H1 (cell line): ENCODE results near the gene BOK. TPM values are rescaled to one million over a fixed set of nuclear protein-coding genes. Genes with fewer than 3 reads are reported as not detected.

ENCODE experiments used
- EZH2 ChIP-seq: fragments of 200-600 bp; sonication (generic); IDR thresholded peaks from 2 replicates; pipeline ENCODE4 v1.7.1; 2012; ENCODE audit warnings: low read depth, mild to moderate bottlenecking, moderate library complexity, low read length, inconsistent platforms; ENCODE audit not compliant: severe bottlenecking
- POU5F1 ChIP-seq: IDR thresholded peaks from 2 replicates; pipeline ENCODE4 v1.6.1; 2011; ENCODE audit warnings: low read depth, mild to moderate bottlenecking, low read length, moderate library complexity
- RAD21 ChIP-seq, 2 experiments: IDR thresholded peaks in 1 of 2; conservative IDR thresholded peaks in 1 of 2; 2 replicates each; pipeline ENCODE4 v1.6.1; 2011; ENCODE audit warnings: low read depth in 2 of 2, low read length in 2 of 2, improper control_type of control experiment in 1 of 2, inconsistent platforms in 1 of 2, mild to moderate bottlenecking in 1 of 2, moderate library complexity in 1 of 2
- SAP30 ChIP-seq: fragments of 300-600 bp; sonication (generic); IDR thresholded peaks from 2 replicates; pipeline ENCODE4 v1.7.1; 2012; ENCODE audit warnings: low read length, moderate library complexity, mild to moderate bottlenecking, inconsistent platforms; ENCODE audit not compliant: insufficient read depth, insufficient replicate concordance
- TCF12 ChIP-seq: IDR thresholded peaks from 2 replicates; pipeline ENCODE4 v1.6.1; 2011; ENCODE audit warnings: low read depth, mild to moderate bottlenecking, low read length
- polyA plus RNA-seq, 7 experiments: library from polyadenylated mRNA; depleted of rRNA in 3 of 7; stranded (reverse) in 5 of 7; unstranded in 2 of 7; fragments of >200 nt in 5 of 7; fragments of 200-250 nt in 2 of 7; gene quantifications; 1 replicate in 5 of 7; 2 replicates in 1 of 7; 4 replicates in 1 of 7; pipeline versions ENCODE4 v1.2.1 to v1.2.3, GENCODE V29; 2011 to 2013; ENCODE audit warnings: missing spikeins in 2 of 7, mixed read lengths in 2 of 7
- total RNA-seq: library from RNA; stranded (reverse); fragmentation: NEBNext Ultra II Directional; extraction: Animal tissue kit (Norgen Biotek cat#: 25700); gene quantifications from 2 replicates; pipeline ENCODE4 v1.2.1, GENCODE V29; 2021

The BOK gene
- total and polyA plus RNA-seq, 2 of the 8 experiments (the other 6 are each of a cell fraction or from before 2014, with no cell fraction given) = 33.7 to 37.6 TPM

GRCh38 chr2:241547781-241548450 lies 10.6 kb upstream of the BOK start (continued):
- TF ChIP-seq SAP30 (no peak), TCF12 (no peak), EZH2 (no peak), POU5F1 (no peak), RAD21 (IDR thresholded peaks at IDR 0.05 in 1 of 2, conservative IDR thresholded peaks at IDR 0.05 in 1 of 2; ENCODE audit: low read depth in 2 of 2, low read length in 2 of 2) (no peak)
